PC-3 (cell line): Measurements from ENCODE around the gene ACTL8. TPM values are rescaled to one million over a fixed set of nuclear protein-coding genes. Genes with fewer than 3 reads are reported as not detected.

Experiments
- ATAC-seq: fragments of 200-7000 bp; cut with Tn5 transposase; 2 replicates; pipeline ENCODE4 v1.9.1; 2020; ENCODE audit warnings: mild to moderate bottlenecking, moderate library complexity
- BruUV-seq: library from RNA; stranded (reverse); fragments of 400-500 nt; replicated peaks from 2 replicates; lab custom pipeline; 2021; lab: Mats Ljungman, UMichigan
- CTCF ChIA-PET: fragments of 300-600 bp; sonication (Branson Sonifier 250); formaldehyde crosslinking; loops from one replicate; lab custom pipeline; 2022; ENCODE audit warnings: antibody characterized with exemption; lab: Charles Lee
- POLR2A ChIA-PET: fragments of 300-600 bp; sonication (Branson Sonifier 250); formaldehyde crosslinking; loops from one replicate; lab custom pipeline; 2022; ENCODE audit warnings: antibody characterized with exemption; ENCODE audit not compliant: unreplicated experiment; lab: Charles Lee
- DNase-seq: peaks from one replicate; pipeline ENCODE4 v3.0.0-alpha.2; 2015
- H2AFZ ChIP-seq: fragments of 300-600 bp; sonication (generic); 2 replicates; pipeline ENCODE4 v1.6.0; 2016; ENCODE audit warnings: antibody characterized with exemption, low read length
- H3F3A ChIP-seq: fragments of 300-600 bp; sonication (generic); one replicate; pipeline ENCODE4 v1.6.0; 2017; ENCODE audit warnings: antibody characterized with exemption, low read length, control low read depth, mild to moderate bottlenecking; ENCODE audit not compliant: unreplicated experiment
- H3K27ac ChIP-seq: fragments of 300-600 bp; sonication (generic); 2 replicates; pipeline ENCODE4 v1.5.1; 2016; ENCODE audit warnings: mild to moderate bottlenecking, low read length
- H3K27me3 ChIP-seq: fragments of 300-600 bp; sonication (generic); 2 replicates; pipeline ENCODE4 v1.6.1; 2016; ENCODE audit warnings: low read length, mixed read lengths
- H3K36me3 ChIP-seq: fragments of 300-600 bp; sonication (generic); 2 replicates; pipeline ENCODE4 v1.6.1; 2016; ENCODE audit warnings: low read depth, mixed run types, low read length, mixed read lengths
- H3K4me1 ChIP-seq: fragments of 300-600 bp; sonication (generic); 2 replicates; pipeline ENCODE4 v1.5.1; 2016; ENCODE audit warnings: low read length; ENCODE audit not compliant: insufficient read depth
- H3K4me2 ChIP-seq: fragments of 300-600 bp; sonication (generic); 2 replicates; pipeline ENCODE4 v1.6.0; 2016; ENCODE audit warnings: low read length
- H3K4me3 ChIP-seq: fragments of 300-600 bp; sonication (generic); 2 replicates; pipeline ENCODE4 v1.5.1; 2016; ENCODE audit warnings: mild to moderate bottlenecking, low read length, mixed read lengths
- H3K79me2 ChIP-seq: fragments of 300-600 bp; sonication (generic); 2 replicates; pipeline ENCODE4 v1.6.1; 2017; ENCODE audit warnings: low read length, mixed read lengths
- H3K9ac ChIP-seq: fragments of 300-600 bp; sonication (generic); 2 replicates; pipeline ENCODE4 v1.6.0; 2016; ENCODE audit warnings: mild to moderate bottlenecking, low read length
- H3K9me2 ChIP-seq: fragments of 300-600 bp; sonication (generic); replicated peaks from 2 replicates; pipeline ENCODE4 v1.6.1; 2016; ENCODE audit warnings: mixed run types, low read length, mixed read lengths
- H3K9me3 ChIP-seq: fragments of 300-600 bp; sonication (generic); 2 replicates; pipeline ENCODE4 v1.6.1; 2016; ENCODE audit warnings: low read length, mixed read lengths
- H4K20me1 ChIP-seq: fragments of 300-600 bp; sonication (generic); 2 replicates; pipeline ENCODE4 v1.6.1; 2016; ENCODE audit warnings: low read length, mixed read lengths
- EZH2 ChIP-seq: fragments of 300-600 bp; sonication (generic); IDR thresholded peaks from one replicate; pipeline ENCODE4 v1.6.1; 2017; ENCODE audit warnings: antibody characterized with exemption, mild to moderate bottlenecking, low read length; ENCODE audit not compliant: unreplicated experiment
- EZH2phosphoT487 ChIP-seq: fragments of 300-600 bp; sonication (generic); IDR thresholded peaks from 2 replicates; pipeline ENCODE4 v1.6.1; 2018; ENCODE audit warnings: mild to moderate bottlenecking, antibody characterized with exemption, low read length, borderline replicate concordance
- intact Hi-C: fragments of 100-400 bp; cut with micrococcal nuclease; formaldehyde crosslinking; loops from 2 replicates; pipeline ENCODE4 v1.9.0; 2023
- total RNA-seq: library from RNA; depleted of rRNA; stranded (reverse); fragments of >200 nt; gene quantifications from 2 replicates; pipeline ENCODE4 v1.2.3, GENCODE V29; 2014
- TF ChIP-seq, protein P1 (sequence below): fragments of 300-600 bp; sonication (generic); conservative IDR thresholded peaks from 2 replicates; pipeline ENCODE4 v1.5.1; 2017; ENCODE audit warnings: antibody characterized with exemption, low read depth, mild to moderate bottlenecking, low read length

The ACTL8 gene
- total RNA-seq, 1 experiment from 2014 or later, result not detected

DNA sequence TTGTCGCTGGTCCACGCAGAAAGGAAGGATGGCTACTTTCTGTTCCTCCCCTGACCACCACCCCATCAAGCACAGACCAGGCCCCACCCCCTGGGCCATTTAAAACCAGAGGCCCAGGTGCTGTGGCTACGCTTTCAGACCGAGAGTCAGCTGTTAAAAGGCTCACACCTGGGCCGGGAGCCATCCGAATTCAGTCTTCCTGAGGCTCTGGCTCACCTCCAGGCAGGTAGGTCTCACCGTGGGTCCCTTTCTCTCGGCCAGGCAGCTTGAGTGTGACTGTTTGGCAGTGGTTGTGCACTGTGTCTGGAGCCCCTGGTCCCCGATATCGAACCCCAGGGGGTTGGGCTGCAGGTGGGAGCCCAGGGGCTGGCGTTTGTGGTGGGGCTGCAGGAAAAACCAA is 7.2 kb downstream of the ACTL8 start:
- H3F3A ChIP-seq, result no peaks in the 10 kb centered on the region
- intact Hi-C loops, result no loop called here
- no TSS peak for BruUV-seq
- CTCF ChIA-PET, result no interaction called here
- H3K4me1 ChIP-seq, result peaks cover 18% of the 10 kb centered on the region
- H3K27me3 ChIP-seq, result no peaks in the 10 kb centered on the region
- TF ChIP-seq EZH2, result no peak
- TF ChIP-seq, protein P1, sequence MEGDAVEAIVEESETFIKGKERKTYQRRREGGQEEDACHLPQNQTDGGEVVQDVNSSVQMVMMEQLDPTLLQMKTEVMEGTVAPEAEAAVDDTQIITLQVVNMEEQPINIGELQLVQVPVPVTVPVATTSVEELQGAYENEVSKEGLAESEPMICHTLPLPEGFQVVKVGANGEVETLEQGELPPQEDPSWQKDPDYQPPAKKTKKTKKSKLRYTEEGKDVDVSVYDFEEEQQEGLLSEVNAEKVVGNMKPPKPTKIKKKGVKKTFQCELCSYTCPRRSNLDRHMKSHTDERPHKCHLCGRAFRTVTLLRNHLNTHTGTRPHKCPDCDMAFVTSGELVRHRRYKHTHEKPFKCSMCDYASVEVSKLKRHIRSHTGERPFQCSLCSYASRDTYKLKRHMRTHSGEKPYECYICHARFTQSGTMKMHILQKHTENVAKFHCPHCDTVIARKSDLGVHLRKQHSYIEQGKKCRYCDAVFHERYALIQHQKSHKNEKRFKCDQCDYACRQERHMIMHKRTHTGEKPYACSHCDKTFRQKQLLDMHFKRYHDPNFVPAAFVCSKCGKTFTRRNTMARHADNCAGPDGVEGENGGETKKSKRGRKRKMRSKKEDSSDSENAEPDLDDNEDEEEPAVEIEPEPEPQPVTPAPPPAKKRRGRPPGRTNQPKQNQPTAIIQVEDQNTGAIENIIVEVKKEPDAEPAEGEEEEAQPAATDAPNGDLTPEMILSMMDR, result no peak
- no peak for TF ChIP-seq EZH2phosphoT487
- POLR2A ChIA-PET, result no interaction called here
- H3K27ac ChIP-seq, result no peak overlapping the region
- peaks cover 12% of the 10 kb centered on the region for H3K9me3 ChIP-seq
- H3K9me2 ChIP-seq, result no peaks in the 10 kb centered on the region
- H3K79me2 ChIP-seq, result no peaks in the 10 kb centered on the region
- no peaks in the 10 kb centered on the region for H4K20me1 ChIP-seq
- H2AFZ ChIP-seq, result no peak overlapping the region
- H3K4me2 ChIP-seq, result no peak overlapping the region
- DNase-seq (no peak), ATAC-seq (no peak)
- no peak overlapping the region for H3K4me3 ChIP-seq
- no peak overlapping the region for H3K9ac ChIP-seq
- no peaks in the 10 kb centered on the region for H3K36me3 ChIP-seq

DNA sequence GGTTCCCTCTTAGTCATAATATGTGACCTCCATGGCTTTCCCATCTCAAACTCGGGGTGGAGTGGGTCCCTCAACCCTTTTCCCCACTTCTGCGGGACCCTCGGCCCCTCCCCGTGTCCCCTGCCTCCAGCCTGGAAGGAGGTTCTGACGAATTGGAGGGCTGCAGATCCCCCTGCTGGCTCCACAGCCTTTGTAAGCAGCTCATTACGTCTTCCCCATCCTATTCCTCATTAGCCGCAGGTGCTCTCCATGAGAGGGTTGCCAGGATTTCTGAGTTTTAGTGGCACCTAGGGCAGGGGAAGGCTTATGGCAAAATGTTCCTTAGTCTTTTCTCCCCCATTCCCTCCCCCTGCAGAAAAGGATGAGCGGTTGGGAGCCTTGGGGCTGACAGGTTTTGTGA is 8.3 kb downstream of the ACTL8 start:
- ATAC-seq (no peak), DNase-seq (no peak)
- Histone ChIP-seq H3K4me3 (no peak overlapping the region), H3K79me2 (no peaks in the 10 kb centered on the region), H3K9me2 (no peaks in the 10 kb centered on the region), H3K4me1 (peaks cover 25% of the 10 kb centered on the region), H4K20me1 (no peaks in the 10 kb centered on the region), H3K36me3 (no peaks in the 10 kb centered on the region), H3K27me3 (no peaks in the 10 kb centered on the region), H3K27ac (no peak overlapping the region), H3K4me2 (no peak overlapping the region), H3F3A (no peaks in the 10 kb centered on the region), H3K9me3 (peaks cover 11% of the 10 kb centered on the region), H2AFZ (no peak overlapping the region), H3K9ac (no peak overlapping the region)
- TF ChIP-seq EZH2, result no peak
- TF ChIP-seq, protein P1, result no peak
- TF ChIP-seq EZH2phosphoT487, result no peak
- CTCF ChIA-PET, result no interaction called here
- POLR2A ChIA-PET, result no interaction called here
- no TSS peak for BruUV-seq
- intact Hi-C loops, result no loop called here

DNA sequence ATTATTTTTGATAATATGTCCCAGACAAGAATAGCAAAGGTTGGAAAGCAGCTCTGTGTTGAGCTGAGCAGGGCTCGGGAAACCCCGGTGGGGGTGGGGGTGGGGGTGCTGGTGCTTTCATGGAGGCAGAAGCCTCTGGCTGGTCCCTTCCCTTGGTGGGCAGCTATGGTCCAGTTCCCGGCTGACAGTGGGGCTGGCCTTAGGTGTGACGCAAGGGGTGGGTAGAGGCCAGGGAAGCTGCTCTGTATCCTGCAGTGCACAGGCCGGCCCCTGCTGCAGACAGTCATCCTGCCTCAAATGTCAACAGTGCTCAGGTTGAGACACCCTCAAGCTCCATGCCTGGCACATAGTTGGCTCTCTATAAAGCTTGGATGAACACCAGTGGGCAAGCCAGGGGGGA is 8.9 kb downstream of the ACTL8 start:
- no peak overlapping the region for H3K4me3 ChIP-seq
- H3K79me2 ChIP-seq, result no peaks in the 10 kb centered on the region
- CTCF ChIA-PET, result no interaction called here
- no TSS peak for BruUV-seq
- H3K27me3 ChIP-seq, result no peaks in the 10 kb centered on the region
- TF ChIP-seq, protein P1, result no peak
- TF ChIP-seq EZH2phosphoT487, result no peak
- no peak for TF ChIP-seq EZH2
- H3K9me2 ChIP-seq, result no peaks in the 10 kb centered on the region
- POLR2A ChIA-PET, result no interaction called here
- peaks cover 31% of the 10 kb centered on the region for H3K4me1 ChIP-seq
- H3K4me2 ChIP-seq, result no peak overlapping the region
- no peaks in the 10 kb centered on the region for H3K36me3 ChIP-seq
- H3K27ac ChIP-seq, result no peak overlapping the region
- ATAC-seq (no peak), DNase-seq (no peak)
- no peak overlapping the region for H2AFZ ChIP-seq
- H3K9me3 ChIP-seq, result peaks cover 5% of the 10 kb centered on the region; the same call in 1 of the 2 replicates
- intact Hi-C loops, result no loop called here
- no peaks in the 10 kb centered on the region for H4K20me1 ChIP-seq
- no peaks in the 10 kb centered on the region for H3F3A ChIP-seq
- H3K9ac ChIP-seq, result no peak overlapping the region
